SK-N-SH (cell line): ENCODE data around the gene CHD1. TPM values are rescaled to one million over a fixed set of nuclear protein-coding genes. Genes with fewer than 3 reads are reported as not detected.

Experiments
- CTCF ChIA-PET: fragments of 300-600, 350-600 bp; formaldehyde crosslinking; extraction: SDS; loops from one replicate; lab custom pipeline; 2021; lab: Yijun Ruan, JAX
- POLR2A ChIA-PET: fragments of 350-600 bp; sonication (Branson Sonifier 250); formaldehyde crosslinking; extraction: SDS; loops from one replicate; lab custom pipeline; 2020; ENCODE audit warnings: antibody characterized with exemption, inconsistent platforms; lab: Yijun Ruan, JAX
- DNase-seq: peaks from one replicate; pipeline ENCODE4 v3.0.0; 2012
- H2AFZ ChIP-seq: fragments of 200-600 bp; sonication (generic); 2 replicates; pipeline ENCODE4 v1.8.1; 2016; ENCODE audit warnings: antibody characterized with exemption, mild to moderate bottlenecking, low read depth
- H3F3A ChIP-seq: fragments of 200-600 bp; sonication (generic); replicated peaks from 2 replicates; pipeline ENCODE3; 2016; ENCODE audit warnings: antibody characterized with exemption, mild to moderate bottlenecking; ENCODE audit not compliant: insufficient read depth
- H3K27ac ChIP-seq, 2 experiments: fragments of 200-500 bp in 1 of 2; fragments of 200-600 bp in 1 of 2; sonication (Bioruptor generic) in 1 of 2; sonication (generic), shearing (Covaris generic) in 1 of 2; 2 replicates each; pipeline versions ENCODE4 v1.5.1 to v1.6.1; 2014 to 2016; ENCODE audit warnings: low read depth in 2 of 2, inconsistent platforms in 1 of 2, low read length in 1 of 2, mild to moderate bottlenecking in 1 of 2, mixed read lengths in 1 of 2
- H3K27me3 ChIP-seq: fragments of 200-600 bp; sonication (generic), shearing (Covaris generic); 2 replicates; pipeline ENCODE4 v1.6.1; 2016; ENCODE audit warnings: mixed run types; ENCODE audit not compliant: insufficient read depth
- H3K36me3 ChIP-seq, 2 experiments: fragments of 200-500 bp in 1 of 2; fragments of 200-600 bp in 1 of 2; sonication (Bioruptor generic) in 1 of 2; sonication (generic) in 1 of 2; replicated peaks in 1 of 2; 2 replicates each; pipeline versions ENCODE3 to v1.5.1; 2014 to 2016; ENCODE audit warnings: low read length in 1 of 2, mild to moderate bottlenecking in 1 of 2; ENCODE audit not compliant: insufficient read depth in 2 of 2, control insufficient read depth in 1 of 2
- H3K4me1 ChIP-seq, 2 experiments: fragments of 200-500 bp in 1 of 2; fragments of 200-600 bp in 1 of 2; sonication (Bioruptor generic) in 1 of 2; sonication (generic), shearing (Covaris generic) in 1 of 2; 2 replicates each; pipeline versions ENCODE4 v1.5.1 to v1.6.1; 2014 to 2016; ENCODE audit warnings: low read depth in 1 of 2, low read length in 1 of 2, mixed run types in 1 of 2; ENCODE audit not compliant: insufficient read depth in 2 of 2, control insufficient read depth in 1 of 2
- H3K4me2 ChIP-seq: fragments of 200-600 bp; sonication (generic), shearing (Covaris generic); 2 replicates; pipeline ENCODE4 v1.6.1; 2017; ENCODE audit warnings: mixed run types
- H3K4me3 ChIP-seq, 2 experiments: fragments of 200-500 bp in 1 of 2; fragments of 200-600 bp in 1 of 2; sonication (Bioruptor generic) in 1 of 2; sonication (generic), shearing (Covaris generic) in 1 of 2; 2 replicates each; pipeline versions ENCODE4 v1.5.1 to v1.8.1; 2014 to 2016; ENCODE audit warnings: low read depth in 2 of 2, inconsistent platforms in 1 of 2, low read length in 1 of 2, mild to moderate bottlenecking in 1 of 2, mixed read lengths in 1 of 2, moderate library complexity in 1 of 2
- H3K79me2 ChIP-seq: fragments of 200-600 bp; sonication (generic); 2 replicates; pipeline ENCODE4 v1.8.1; 2017; ENCODE audit warnings: mild to moderate bottlenecking; ENCODE audit not compliant: insufficient read depth
- H3K9ac ChIP-seq: fragments of 200-600 bp; sonication (generic); 2 replicates; pipeline ENCODE4 v1.6.1; 2017; ENCODE audit warnings: mixed run types
- H3K9me2 ChIP-seq: fragments of 200-600 bp; sonication (generic); 2 replicates; pipeline ENCODE4 v1.6.1; 2017; ENCODE audit warnings: mixed run types
- H3K9me3 ChIP-seq: fragments of 200-600 bp; sonication (generic); 2 replicates; pipeline ENCODE4 v1.6.1; 2017; ENCODE audit warnings: mixed run types, mild to moderate bottlenecking, moderate library complexity
- H4K20me1 ChIP-seq: fragments of 200-600 bp; sonication (generic); 2 replicates; pipeline ENCODE4 v1.6.1; 2017; ENCODE audit warnings: mild to moderate bottlenecking, mixed run types; ENCODE audit not compliant: insufficient read depth
- CTCF ChIP-seq: fragments of 200-600 bp; sonication (generic); IDR thresholded peaks from 2 replicates; pipeline ENCODE4 v1.6.1; 2017; ENCODE audit warnings: antibody characterized with exemption, mild to moderate bottlenecking, moderate library complexity
- ELF1 ChIP-seq: IDR thresholded peaks from 2 replicates; pipeline ENCODE4 v1.4.0; 2012
- EP300 ChIP-seq, 2 experiments: IDR thresholded peaks; 2 replicates each; pipeline versions ENCODE4 v1.4.0 to v1.6.1; 2012; ENCODE audit warnings: borderline replicate concordance in 1 of 2, low read depth in 1 of 2, low read length in 1 of 2
- FOSL2 ChIP-seq: IDR thresholded peaks from 2 replicates; pipeline ENCODE4 v1.4.0; 2012; ENCODE audit warnings: low read depth, mild to moderate bottlenecking, moderate library complexity, borderline replicate concordance
- GATA2 ChIP-seq: sonication (generic); formaldehyde crosslinking; IDR thresholded peaks from 2 replicates; pipeline ENCODE4 v1.5.0; 2020; ENCODE audit warnings: mild to moderate bottlenecking, missing genetic modification reagents
- IRF3 ChIP-seq: fragments of 150-350 bp; IDR thresholded peaks from 2 replicates; pipeline ENCODE4 v1.6.1; 2016; ENCODE audit warnings: mild to moderate bottlenecking, low read depth, low read length
- MEF2A ChIP-seq: IDR thresholded peaks from 2 replicates; pipeline ENCODE4 v1.4.0; 2012; ENCODE audit warnings: low read depth, borderline replicate concordance
- NRF1 ChIP-seq: IDR thresholded peaks from 2 replicates; pipeline ENCODE4 v1.6.1; 2012; ENCODE audit warnings: low read depth, mild to moderate bottlenecking, low read length
- RFX5 ChIP-seq: IDR thresholded peaks from 2 replicates; pipeline ENCODE4 v1.6.1; 2012; ENCODE audit warnings: mild to moderate bottlenecking, improper control_type of control experiment, low read length
- RXRA ChIP-seq: IDR thresholded peaks from 2 replicates; pipeline ENCODE4 v1.4.0; 2012; ENCODE audit warnings: low read depth, mild to moderate bottlenecking, borderline replicate concordance
- SIN3A ChIP-seq: IDR thresholded peaks from 2 replicates; pipeline ENCODE4 v1.6.1; 2012; ENCODE audit warnings: low read depth, mild to moderate bottlenecking, low read length, moderate library complexity, borderline replicate concordance
- SMC3 ChIP-seq: IDR thresholded peaks from 2 replicates; pipeline ENCODE4 v1.6.1; 2012; ENCODE audit warnings: low read depth, low read length, improper control_type of control experiment
- TAF1 ChIP-seq: IDR thresholded peaks from 2 replicates; pipeline ENCODE4 v1.6.1; 2012; ENCODE audit warnings: low read depth, mild to moderate bottlenecking, low read length, moderate library complexity, borderline replicate concordance
- TCF12 ChIP-seq: IDR thresholded peaks from 2 replicates; pipeline ENCODE4 v1.4.0; 2012
- YY1 ChIP-seq: IDR thresholded peaks from 2 replicates; pipeline ENCODE4 v1.4.0; 2012; ENCODE audit warnings: low read depth, mild to moderate bottlenecking
- WGBS: methylation state at CpG from one replicate; pipeline ENCODE4 v1.1.6; 2017; ENCODE audit warnings: low lambda C conversion rate; 5-methylcytosine and 5-hydroxymethylcytosine counted together
- polyA plus RNA-seq, 3 experiments: library from polyadenylated mRNA; depleted of rRNA; stranded (reverse); fragments of >200 nt; gene quantifications; 2 replicates each; pipeline ENCODE4 v1.2.3, GENCODE V29; 2012
- TF ChIP-seq, protein P1 (sequence below): IDR thresholded peaks from 2 replicates; pipeline ENCODE4 v1.4.0; 2012; ENCODE audit warnings: low read depth, borderline replicate concordance
- TF ChIP-seq, protein P2 (sequence below): IDR thresholded peaks from 2 replicates; pipeline ENCODE4; 2012
- TF ChIP-seq, protein P3 (sequence below): fragments of 150-350 bp; IDR thresholded peaks from 2 replicates; pipeline ENCODE4 v1.6.1; 2017; ENCODE audit warnings: antibody characterized with exemption, low read length, low read depth, borderline replicate concordance

Gene CHD1
- polyA plus RNA-seq, 1 of the 3 experiments (the other 2 are of a cell fraction): 12.4 TPM

DNA sequence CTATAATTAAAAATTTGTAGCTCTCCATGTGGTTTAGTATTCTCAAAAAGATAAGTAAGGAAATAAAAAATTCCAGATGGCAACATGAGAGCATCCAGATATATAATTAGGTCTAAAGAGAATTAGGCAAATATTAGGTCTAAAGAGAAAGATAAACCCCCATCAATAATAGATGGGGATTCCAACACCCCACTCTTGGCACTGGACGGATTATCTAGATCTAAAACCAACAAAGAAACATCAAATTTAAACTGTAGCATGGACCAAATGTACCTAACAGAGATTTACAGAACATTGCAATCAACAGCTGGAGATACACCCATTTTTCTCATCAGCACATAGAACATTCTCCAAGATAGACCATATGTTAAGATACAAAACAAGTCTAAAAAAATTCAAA is 123.7 kb downstream of the CHD1 start:
- no peak for TF ChIP-seq MEF2A
- no peak for TF ChIP-seq FOSL2
- no peak for TF ChIP-seq CTCF
- TF ChIP-seq RXRA: no peak
- TF ChIP-seq SMC3: no peak
- no peak for TF ChIP-seq GATA2 (CRISPR knock-in tag)
- no peak for TF ChIP-seq RFX5
- no peak for TF ChIP-seq EP300 (IDR thresholded peaks at IDR 0.05; ENCODE audit: borderline replicate concordance in 1 of 2, low read depth in 1 of 2, low read length in 1 of 2)
- no peak for TF ChIP-seq TCF12
- TF ChIP-seq, protein P1, sequence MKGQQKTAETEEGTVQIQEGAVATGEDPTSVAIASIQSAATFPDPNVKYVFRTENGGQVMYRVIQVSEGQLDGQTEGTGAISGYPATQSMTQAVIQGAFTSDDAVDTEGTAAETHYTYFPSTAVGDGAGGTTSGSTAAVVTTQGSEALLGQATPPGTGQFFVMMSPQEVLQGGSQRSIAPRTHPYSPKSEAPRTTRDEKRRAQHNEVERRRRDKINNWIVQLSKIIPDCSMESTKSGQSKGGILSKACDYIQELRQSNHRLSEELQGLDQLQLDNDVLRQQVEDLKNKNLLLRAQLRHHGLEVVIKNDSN: no peak
- Histone ChIP-seq H3K9me2 (no peaks in the 10 kb centered on the region), H3K36me3 (peaks cover 0 to 12% of the 10 kb centered on the region in 2 experiments), H3K4me2 (no peak overlapping the region), H3K27ac (no peak overlapping the region), H3K4me1 (no peaks in the 10 kb centered on the region), H3K9ac (no peak overlapping the region), H3K79me2 (no peaks in the 10 kb centered on the region), H3K27me3 (no peaks in the 10 kb centered on the region), H2AFZ (no peak overlapping the region), H3F3A (no peaks in the 10 kb centered on the region), H3K4me3 (no peak overlapping the region), H3K9me3 (peaks cover 13% of the 10 kb centered on the region), H4K20me1 (no peaks in the 10 kb centered on the region)
- ChIA-PET POLR2A (no interaction called here), CTCF (interaction anchor here (1.3 to 1.4 kb wide), 2 partner anchors 36 to 37 kb away, joined by 3 to 4 read pairs; no protein-coding TSS in a partner anchor)
- DNase-seq: no peak
- WGBS: 24% methylated on average over 1 of the region's 1 CpG

- DNase-seq: no peak
- peaks cover 0 to 12% of the 10 kb centered on the region in 2 experiments for H3K36me3 ChIP-seq
- POLR2A ChIA-PET: no interaction called here
- H3K9me3 ChIP-seq: peaks cover 13% of the 10 kb centered on the region
- H3K4me3 ChIP-seq: no peak overlapping the region
- H3K27me3 ChIP-seq: no peaks in the 10 kb centered on the region
- CTCF ChIA-PET: interaction anchor here (24.4 kb wide), 1 partner anchor 31 kb away, joined by 409 read pairs; the partner anchor contains the start of gene RGMB
- no peak overlapping the region for H3K9ac ChIP-seq
- no peaks in the 10 kb centered on the region for H3K79me2 ChIP-seq
- no peaks in the 10 kb centered on the region for H4K20me1 ChIP-seq
- no peak overlapping the region for H2AFZ ChIP-seq
- no peaks in the 10 kb centered on the region for H3K4me1 ChIP-seq
- WGBS: 87% methylated on average over 2 of the region's 2 CpGs
- H3F3A ChIP-seq: no peaks in the 10 kb centered on the region
- TF ChIP-seq SMC3 (no peak), IRF3 (no peak), EP300 (IDR thresholded peaks at IDR 0.05; ENCODE audit: borderline replicate concordance in 1 of 2, low read depth in 1 of 2, low read length in 1 of 2) (no peak), YY1 (no peak), SIN3A (no peak), ELF1 (no peak), NRF1 (no peak), TAF1 (no peak)
- TF ChIP-seq, protein P2, sequence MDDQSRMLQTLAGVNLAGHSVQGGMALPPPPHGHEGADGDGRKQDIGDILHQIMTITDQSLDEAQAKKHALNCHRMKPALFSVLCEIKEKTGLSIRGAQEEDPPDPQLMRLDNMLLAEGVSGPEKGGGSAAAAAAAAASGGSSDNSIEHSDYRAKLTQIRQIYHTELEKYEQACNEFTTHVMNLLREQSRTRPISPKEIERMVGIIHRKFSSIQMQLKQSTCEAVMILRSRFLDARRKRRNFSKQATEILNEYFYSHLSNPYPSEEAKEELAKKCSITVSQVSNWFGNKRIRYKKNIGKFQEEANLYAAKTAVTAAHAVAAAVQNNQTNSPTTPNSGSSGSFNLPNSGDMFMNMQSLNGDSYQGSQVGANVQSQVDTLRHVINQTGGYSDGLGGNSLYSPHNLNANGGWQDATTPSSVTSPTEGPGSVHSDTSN: no peak
- TF ChIP-seq, protein P3, sequence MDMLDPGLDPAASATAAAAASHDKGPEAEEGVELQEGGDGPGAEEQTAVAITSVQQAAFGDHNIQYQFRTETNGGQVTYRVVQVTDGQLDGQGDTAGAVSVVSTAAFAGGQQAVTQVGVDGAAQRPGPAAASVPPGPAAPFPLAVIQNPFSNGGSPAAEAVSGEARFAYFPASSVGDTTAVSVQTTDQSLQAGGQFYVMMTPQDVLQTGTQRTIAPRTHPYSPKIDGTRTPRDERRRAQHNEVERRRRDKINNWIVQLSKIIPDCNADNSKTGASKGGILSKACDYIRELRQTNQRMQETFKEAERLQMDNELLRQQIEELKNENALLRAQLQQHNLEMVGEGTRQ: no peak
- H3K27ac ChIP-seq: no peak overlapping the region
- H3K9me2 ChIP-seq: no peaks in the 10 kb centered on the region
- H3K4me2 ChIP-seq: no peak overlapping the region
Measured at GRCh38 chr5:98804066-98804465, 124.7 kb downstream of the CHD1 start.
